ENCODE results near the gene COX6B2.

The COX6B2 gene

GRCh38 chr19:55312621-55313512, 41.7 kb downstream of the COX6B2 start:
- no peak for DNase-seq (ENCODE audit: low spot score)

DNA sequence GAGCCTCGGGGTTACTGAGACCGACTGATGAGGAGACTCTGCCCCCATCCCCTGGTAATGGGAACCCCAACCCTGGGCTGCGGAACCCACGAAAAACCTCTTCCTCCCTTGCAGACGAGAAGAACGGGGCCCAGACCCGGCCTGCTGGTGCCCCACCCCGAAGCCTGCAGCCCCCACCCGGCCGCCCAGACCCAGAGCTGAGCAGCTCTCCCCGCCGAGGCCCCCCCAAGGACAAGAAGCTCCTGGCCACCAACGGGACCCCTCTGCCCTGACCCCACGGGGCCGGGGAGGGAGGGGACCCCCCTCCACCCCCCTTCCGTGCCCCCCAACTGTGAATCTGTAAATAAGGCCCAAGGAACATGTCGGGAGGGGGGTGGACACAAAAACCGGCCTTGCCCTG, 42.7 kb downstream of the COX6B2 start:
- DNase-seq (ENCODE audit: low spot score): no peak

DNA sequence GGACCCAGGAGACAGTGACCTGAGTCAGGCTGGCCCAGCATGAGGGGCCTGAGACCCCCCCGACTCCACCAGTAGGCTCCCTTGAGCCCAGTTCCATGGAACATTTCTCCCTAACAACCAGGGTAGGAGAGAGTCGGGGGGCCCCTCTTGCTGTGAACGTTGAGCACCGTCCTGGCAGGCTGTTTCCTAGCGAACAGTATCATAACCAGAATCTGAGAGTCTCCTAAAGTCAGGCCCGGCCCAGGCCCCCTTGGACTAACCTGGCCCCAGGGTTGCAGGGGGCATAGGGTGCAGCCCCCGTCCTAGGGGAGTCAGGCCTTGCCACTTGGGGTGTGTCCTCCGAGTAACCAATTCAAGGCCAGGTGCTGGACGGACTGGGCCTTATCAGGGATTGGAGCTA, 43.1 kb downstream of the COX6B2 start:
- DNase-seq (ENCODE audit: low spot score): no peak

DNA sequence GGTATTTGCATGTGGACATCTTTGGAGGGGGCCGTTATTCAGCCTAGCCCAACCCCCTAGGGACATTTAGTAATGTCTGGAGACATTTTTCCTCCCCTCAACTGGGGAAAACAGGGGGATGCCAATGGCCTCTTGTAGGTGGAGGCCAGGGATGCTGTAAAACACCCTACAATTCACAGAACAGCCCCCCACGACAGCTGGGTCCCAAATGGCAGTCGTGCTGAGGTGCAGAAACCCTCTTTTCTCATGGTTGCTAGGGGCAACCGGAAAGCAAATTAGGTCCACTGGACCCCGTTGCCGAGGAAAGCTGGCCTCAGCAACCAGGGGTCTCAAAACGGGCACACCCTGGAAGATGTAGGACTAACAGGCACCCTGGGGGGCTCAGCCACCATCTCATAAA, 44.0 kb downstream of the COX6B2 start:
- no peak for DNase-seq (ENCODE audit: low spot score)

- no peak for DNase-seq (ENCODE audit: low spot score)
These were observed 45.1 kb downstream of the COX6B2 start for GRCh38 chr19:55309448-55309847.

GRCh38 chr19:55308281-55308680, 46.2 kb downstream of the COX6B2 start:
- no peak for DNase-seq (ENCODE audit: low spot score)

- no peak for DNase-seq (ENCODE audit: low spot score)
These were observed 47.8 kb downstream of the COX6B2 start for GRCh38 chr19:55306712-55307111.

DNA sequence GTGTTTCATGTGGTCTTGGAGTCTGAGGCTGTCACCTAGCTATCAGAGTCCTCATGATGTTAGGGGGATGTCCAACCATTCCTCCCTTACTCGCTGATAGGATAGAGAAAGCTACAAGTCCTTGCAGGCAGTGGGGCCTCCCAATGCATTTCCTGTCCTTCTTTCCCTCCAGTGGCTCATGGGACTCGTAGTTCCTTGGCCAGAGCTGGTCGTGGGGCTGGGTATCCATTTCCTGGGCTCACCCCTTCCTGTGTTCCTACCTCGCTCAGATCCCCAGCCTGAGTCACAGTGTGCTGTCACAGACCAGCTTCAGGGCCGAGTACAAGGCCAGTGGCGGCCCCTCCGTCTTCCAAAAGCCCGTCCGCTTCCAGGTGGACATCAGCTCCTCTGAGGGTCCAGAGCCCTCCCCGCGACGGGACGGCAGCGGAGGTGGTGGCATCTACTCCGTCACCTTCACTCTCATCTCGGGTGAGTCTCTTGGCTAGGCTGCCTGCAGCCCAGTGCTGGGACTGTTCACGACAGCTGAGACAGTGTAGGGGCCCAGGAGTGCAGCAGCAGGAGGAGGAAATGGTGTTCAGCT, 48.4 kb downstream of the COX6B2 start:
- no peak for DNase-seq (ENCODE audit: low spot score)

DNA sequence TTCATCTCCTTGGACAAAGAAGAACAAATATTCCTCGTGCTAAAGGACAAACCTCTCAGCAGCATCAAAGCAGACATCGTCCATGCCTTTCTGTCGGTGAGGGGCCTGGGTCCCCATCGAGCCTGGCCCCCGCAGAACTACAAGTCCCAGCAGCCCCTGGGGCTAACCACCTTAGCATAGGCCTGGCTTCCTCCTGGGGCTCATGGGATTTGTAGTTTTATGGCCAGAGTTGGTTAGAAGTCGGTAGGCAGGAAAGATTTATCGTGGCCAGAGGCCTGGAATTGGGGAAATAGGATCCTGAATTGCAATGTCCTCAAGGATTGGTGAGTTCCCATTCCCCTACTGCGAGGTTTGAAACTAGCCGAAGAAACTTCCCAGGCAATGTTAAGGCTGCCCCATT, 49.0 kb downstream of the COX6B2 start:
- DNase-seq (ENCODE audit: low spot score): peak; percentile 50

DNA sequence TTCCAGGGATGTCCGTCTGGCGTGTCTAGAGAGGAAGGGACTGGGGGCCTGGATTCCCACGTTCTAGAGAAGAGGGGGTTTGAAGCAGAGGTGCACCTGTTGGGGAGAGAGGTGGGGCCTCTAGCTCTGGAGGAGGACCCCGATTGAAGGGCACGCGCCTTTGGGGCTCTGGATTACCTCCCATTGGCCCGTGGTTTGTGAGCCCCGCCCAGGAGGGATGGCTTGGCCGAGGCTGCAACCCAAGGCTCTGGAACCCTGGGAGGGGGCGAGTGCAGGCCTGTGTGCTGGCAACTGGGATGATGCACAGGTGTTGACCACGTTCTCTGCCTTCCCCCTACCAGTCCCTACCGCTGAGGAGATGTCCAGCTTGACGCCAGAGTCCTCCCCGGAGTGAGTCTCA, 49.5 kb downstream of the COX6B2 start:
- no peak for DNase-seq (ENCODE audit: low spot score)

DNA sequence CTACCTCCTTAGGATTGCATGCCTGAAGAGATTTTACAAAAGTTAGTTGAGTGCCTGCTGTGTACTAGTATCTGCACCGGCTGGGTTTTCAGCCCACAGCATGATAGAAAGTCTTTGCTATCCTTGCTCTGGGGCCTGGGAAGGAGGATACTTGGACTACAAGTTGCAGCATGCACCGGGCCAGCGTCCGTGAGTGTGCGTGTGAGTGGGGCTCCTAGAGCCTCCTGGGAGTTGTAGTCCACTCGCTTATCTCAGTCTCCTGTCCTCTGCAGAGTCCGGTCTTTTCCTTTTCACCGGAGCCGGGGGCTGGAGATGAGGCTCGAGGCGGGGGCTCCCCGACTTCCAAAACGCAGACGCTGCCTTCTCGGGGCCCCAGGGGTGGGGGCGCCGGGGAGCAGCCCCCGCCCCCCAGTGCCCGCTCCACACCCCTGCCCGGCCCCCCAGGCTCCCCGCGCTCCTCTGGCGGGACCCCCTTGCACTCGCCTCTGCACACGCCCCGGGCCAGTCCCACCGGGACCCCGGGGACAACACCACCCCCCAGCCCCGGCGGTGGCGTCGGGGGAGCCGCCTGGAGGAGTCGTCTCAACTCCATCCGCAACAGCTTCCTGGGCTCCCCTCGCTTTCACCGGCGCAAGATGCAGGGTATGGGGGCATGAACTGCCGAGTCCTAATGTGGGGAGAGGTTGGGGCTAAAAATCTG, 50.1 kb downstream of the COX6B2 start:
- no peak for DNase-seq (ENCODE audit: low spot score)

DNA sequence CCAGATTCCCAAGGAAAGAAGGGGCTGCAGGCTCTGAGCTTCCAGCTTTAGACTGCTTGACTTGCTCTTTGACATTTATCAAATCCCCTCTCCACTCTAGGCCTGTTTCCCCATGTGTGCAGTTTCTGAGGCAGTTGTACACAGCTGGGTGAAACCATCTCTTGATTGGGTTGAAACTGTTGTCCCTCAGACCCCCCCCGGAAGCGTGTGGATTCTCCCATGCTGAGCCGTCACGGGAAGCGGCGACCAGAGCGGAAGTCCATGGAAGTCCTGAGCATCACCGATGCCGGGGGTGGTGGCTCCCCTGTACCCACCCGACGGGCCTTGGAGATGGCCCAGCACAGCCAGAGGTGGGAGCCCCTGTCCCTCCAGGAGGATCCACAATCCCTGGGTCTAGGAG, 51.0 kb downstream of the COX6B2 start:
- DNase-seq (ENCODE audit: low spot score): no peak

DNA sequence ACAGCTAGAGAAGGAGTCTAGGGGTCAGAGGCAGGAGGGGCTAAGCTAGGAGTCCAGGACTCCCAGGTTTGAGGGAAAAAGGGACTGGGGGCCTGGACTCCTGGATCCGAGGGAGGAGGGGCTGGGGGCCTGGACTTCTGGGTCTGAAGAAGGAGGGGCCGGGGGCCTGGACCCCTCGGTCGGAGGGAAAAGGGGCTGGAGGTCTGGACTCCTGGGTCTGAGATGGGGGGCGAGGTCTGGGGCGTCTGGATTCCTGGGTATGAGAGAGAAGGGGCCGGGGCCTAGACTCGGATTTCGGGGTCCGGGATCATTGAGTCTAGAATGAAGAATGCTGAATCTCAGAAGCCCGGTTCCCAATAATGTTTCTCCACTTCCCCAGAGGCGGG, 52.2 kb downstream of the COX6B2 start:
- no peak for DNase-seq (ENCODE audit: low spot score)

DNA sequence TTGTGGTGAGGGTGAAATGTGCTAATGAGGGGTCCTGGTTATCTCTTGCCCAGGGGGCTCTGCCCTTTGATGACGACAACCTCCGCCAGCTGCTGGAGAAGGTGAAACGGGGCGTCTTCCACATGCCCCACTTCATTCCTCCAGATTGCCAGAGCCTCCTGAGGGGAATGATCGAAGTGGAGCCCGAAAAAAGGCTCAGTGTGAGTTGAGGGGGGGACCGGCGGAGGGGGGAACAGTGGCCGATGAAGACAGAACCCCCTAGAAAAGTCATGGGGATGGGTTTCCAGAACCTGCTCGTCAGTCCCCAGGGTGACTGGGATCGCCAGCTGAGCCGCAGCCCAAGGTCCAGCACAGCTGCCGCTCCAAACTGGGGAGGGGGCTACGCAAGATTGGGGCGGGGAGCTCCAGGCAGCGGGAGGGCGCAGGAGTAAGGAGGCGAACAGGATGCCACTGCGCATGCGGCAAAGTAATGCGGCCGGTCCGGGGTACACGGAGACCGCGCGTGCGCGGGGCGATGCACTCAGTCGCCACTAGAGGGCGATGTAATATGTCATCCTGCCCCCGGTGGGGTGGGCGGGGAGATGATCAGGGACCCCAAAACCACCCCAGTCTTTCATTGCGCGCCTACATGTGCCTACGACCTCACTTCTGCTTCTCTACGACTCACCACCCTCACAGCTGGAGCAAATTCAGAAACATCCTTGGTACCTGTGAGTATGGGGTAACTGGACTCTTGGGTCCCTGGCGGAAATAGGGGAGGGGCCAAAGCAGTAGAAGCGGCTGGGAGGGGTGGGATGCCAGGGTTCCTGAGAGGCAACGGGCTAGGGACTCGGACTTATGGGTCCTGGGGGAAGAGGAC, 52.8 kb downstream of the COX6B2 start:
- peak; percentile 91 for DNase-seq (ENCODE audit: low spot score)

DNA sequence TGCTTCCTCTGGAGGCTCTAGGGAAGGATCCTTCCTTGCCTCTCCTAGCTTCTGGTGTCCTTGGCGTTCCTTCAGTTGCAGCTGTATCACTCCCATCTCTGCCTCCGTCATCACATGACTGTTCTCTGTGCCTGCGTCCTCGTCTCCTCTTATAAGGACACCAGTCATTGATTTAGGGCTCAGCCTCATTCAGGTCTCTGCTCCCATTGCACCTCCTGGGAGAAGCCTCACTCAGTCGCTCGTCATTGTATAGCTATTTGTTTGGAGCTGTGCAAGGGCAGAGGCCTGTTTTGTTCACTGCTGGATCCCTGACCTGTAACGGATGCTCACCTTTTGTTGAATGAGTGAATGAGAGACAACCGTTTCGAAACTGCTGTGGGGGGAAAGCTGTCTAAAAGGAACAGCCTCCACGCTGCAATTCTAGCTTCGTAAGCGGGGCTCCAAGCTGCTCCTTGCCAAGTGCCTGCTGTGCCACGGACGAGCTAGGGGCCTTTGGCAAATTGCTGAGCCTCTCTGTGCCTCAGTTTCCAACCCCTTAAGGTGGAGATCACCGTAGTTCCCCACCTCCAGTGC, 53.5 kb downstream of the COX6B2 start:
- no peak for DNase-seq (ENCODE audit: low spot score)

- no peak for DNase-seq (ENCODE audit: low spot score)
These were observed 54.5 kb downstream of the COX6B2 start for GRCh38 chr19:55299991-55300390.
